Suprapubic skin (tissue), 4 donors: ENCODE measurements around the gene CERS6. TPM values are rescaled to one million over a fixed set of nuclear protein-coding genes. Genes with fewer than 3 reads are reported as not detected.

ENCODE experiments used
- DNase-seq, 2 donors: peaks; one replicate each; pipeline ENCODE4 v3.0.0-alpha.2; 2019; ENCODE audit warnings: low spot score in 2 of 2
- H3K27ac ChIP-seq: fragments of 200-600 bp; sonication (generic); one replicate; pipeline ENCODE4 v1.5.1; 2019
- H3K27me3 ChIP-seq: fragments of 200-600 bp; sonication (generic); one replicate; pipeline ENCODE4 v1.5.1; 2019
- H3K36me3 ChIP-seq: fragments of 200-600 bp; sonication (generic); one replicate; pipeline ENCODE4 v1.5.1; 2019
- H3K4me1 ChIP-seq: fragments of 200-600 bp; sonication (generic); one replicate; pipeline ENCODE4 v1.5.1; 2019
- H3K4me3 ChIP-seq: fragments of 200-600 bp; sonication (generic); one replicate; pipeline ENCODE4 v1.5.1; 2019; ENCODE audit warnings: mild to moderate bottlenecking
- H3K9me3 ChIP-seq: fragments of 200-600 bp; sonication (generic); one replicate; pipeline ENCODE4 v1.5.1; 2019
- EP300 ChIP-seq: sonication (generic); formaldehyde crosslinking; IDR thresholded peaks from one replicate; pipeline ENCODE4 v1.6.1; 2017; ENCODE audit warnings: antibody characterized with exemption
- POLR2A ChIP-seq, 2 donors: fragments of 450-650 bp; IDR thresholded peaks; one replicate each; pipeline ENCODE4 v1.6.1; 2017; ENCODE audit warnings: antibody characterized with exemption in 2 of 2, mild to moderate bottlenecking in 2 of 2, moderate library complexity in 2 of 2
- POLR2AphosphoS5 ChIP-seq, 3 donors: sonication (generic); formaldehyde crosslinking; IDR thresholded peaks; one replicate each; pipeline ENCODE4 v1.6.1; 2017; ENCODE audit warnings: antibody characterized with exemption in 3 of 3
- WGBS: methylation state at CpG from one replicate; pipeline ENCODE4 v1.1.5; 2018; 5-methylcytosine and 5-hydroxymethylcytosine counted together
- total RNA-seq, 4 donors: library from RNA; depleted of rRNA; stranded (reverse); fragments of >200 nt; gene quantifications; one replicate each; pipeline ENCODE4 v1.1.0, GENCODE V29; 2016
- TF ChIP-seq, protein P1 (sequence below), 2 donors: fragments of 200-600 bp in 1 of 2; fragments of 450-650 bp in 1 of 2; sonication (generic) in 1 of 2; IDR thresholded peaks; one replicate each; pipeline ENCODE4 v1.5.1; 2016 to 2019; ENCODE audit warnings: antibody characterized with exemption in 2 of 2, mild to moderate bottlenecking in 1 of 2, moderate library complexity in 1 of 2

CERS6 gene
- total RNA-seq, 4 donors from 2014 or later: 68.7 to 83.3 (median 77.0) TPM

DNA sequence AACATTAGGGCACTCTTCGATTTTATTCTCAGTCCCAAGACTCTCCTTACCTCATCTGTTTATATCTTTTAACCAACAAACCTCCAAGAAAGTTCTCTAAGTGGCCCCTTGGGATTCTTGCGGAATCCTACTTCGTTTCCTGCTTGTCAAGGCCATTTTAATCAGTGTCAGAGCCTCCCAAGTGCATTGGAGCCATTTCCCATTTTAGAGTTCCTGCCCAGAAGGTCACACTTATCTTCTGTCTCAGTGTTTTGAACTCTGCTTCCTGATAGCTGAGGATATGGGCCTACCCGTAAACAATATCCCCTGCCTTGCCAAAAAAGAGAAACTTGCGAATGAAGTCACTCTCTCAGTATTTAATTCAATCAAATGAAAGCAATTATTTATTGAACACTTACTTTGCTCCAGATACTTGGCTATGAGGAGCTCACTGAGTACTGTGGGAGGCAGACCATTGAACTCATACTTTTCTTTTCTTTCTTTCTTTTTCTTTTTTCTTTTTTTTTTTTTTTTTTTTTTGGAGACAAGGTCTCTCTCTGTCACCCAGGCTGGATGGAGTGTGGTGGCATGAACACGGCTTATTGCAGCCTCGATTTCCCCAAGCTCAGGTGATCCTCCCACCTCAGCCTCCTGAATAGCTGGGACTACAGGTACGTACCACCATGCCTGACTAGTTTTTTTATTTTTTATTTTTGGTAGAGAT is 340.7 kb downstream of the CERS6 start:
- no peak overlapping the region for H3K4me3 ChIP-seq
- no peaks in the 10 kb centered on the region for H3K36me3 ChIP-seq
- no peak overlapping the region for H3K27ac ChIP-seq
- TF ChIP-seq, protein P1, sequence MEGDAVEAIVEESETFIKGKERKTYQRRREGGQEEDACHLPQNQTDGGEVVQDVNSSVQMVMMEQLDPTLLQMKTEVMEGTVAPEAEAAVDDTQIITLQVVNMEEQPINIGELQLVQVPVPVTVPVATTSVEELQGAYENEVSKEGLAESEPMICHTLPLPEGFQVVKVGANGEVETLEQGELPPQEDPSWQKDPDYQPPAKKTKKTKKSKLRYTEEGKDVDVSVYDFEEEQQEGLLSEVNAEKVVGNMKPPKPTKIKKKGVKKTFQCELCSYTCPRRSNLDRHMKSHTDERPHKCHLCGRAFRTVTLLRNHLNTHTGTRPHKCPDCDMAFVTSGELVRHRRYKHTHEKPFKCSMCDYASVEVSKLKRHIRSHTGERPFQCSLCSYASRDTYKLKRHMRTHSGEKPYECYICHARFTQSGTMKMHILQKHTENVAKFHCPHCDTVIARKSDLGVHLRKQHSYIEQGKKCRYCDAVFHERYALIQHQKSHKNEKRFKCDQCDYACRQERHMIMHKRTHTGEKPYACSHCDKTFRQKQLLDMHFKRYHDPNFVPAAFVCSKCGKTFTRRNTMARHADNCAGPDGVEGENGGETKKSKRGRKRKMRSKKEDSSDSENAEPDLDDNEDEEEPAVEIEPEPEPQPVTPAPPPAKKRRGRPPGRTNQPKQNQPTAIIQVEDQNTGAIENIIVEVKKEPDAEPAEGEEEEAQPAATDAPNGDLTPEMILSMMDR (IDR thresholded peaks at IDR 0.05): no peak
- TF ChIP-seq POLR2AphosphoS5 (IDR thresholded peaks at IDR 0.05): peak in 1 of 3 donors; percentile 11
- no peak for TF ChIP-seq EP300
- TF ChIP-seq POLR2A (IDR thresholded peaks at IDR 0.05): no peak
- no peak for DNase-seq
- WGBS: 74% methylated on average over 8 of the region's 8 CpGs
- no peaks in the 10 kb centered on the region for H3K4me1 ChIP-seq
- H3K9me3 ChIP-seq: no peaks in the 10 kb centered on the region
- H3K27me3 ChIP-seq: no peaks in the 10 kb centered on the region

DNA sequence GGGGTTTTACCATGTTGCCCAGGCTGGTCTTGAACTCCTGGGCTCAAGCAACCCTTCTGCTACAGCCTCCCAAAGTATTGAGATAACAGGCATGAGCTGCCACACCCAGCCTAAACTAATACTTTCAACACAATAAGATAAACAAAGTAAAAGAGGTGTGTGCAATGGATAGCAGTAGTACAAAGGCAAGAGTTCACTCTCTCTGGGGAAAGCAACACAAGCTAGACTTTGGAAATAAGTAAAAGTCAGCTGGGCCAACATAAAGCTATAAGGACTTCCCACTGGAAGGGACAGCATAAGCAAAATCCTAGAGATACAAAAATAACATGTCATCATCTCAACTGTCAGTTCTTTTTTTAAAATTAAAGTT is 341.2 kb downstream of the CERS6 start:
- no peak for DNase-seq
- no peaks in the 10 kb centered on the region for H3K36me3 ChIP-seq
- H3K4me3 ChIP-seq: no peak overlapping the region
- H3K27me3 ChIP-seq: no peaks in the 10 kb centered on the region
- no peak for TF ChIP-seq POLR2AphosphoS5 (IDR thresholded peaks at IDR 0.05)
- H3K27ac ChIP-seq: no peak overlapping the region
- no peaks in the 10 kb centered on the region for H3K4me1 ChIP-seq
- H3K9me3 ChIP-seq: no peaks in the 10 kb centered on the region

DNA sequence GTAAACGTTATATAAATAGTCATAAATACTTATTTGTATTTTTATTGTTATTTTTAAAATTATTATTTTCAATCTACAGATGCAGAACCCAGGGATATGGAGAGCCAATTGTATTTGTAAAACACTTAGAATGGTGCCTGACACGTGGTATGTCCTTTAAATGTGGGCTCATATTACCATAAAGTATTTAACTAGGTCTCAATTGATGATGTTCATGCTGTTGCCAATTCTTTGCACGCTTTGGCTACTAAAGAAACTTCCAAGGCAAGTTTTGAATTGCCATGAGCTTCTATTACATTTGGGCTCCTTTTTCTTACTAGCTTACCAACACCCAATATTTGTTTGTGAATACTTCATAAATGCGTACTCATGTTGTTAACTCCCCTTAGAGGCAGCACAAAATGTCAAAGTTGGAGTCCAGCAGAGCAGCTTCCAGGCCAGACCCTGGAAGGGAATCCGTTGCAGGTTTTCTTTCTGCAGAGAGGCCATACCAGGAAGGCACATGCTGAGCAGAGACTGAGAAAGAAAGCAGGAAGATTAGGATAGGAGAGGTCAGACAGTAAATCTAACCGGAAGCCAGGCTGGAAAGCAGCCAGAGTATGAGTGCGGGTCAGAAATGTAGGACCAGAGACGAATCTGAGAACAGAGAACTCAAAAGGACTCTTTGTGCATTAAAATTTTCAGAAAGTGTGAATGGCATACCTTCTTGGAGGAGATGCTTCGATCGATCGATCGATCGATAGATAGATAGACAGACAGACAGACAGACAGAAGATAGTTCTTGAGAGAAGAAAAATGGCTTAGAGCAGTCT is 342.2 kb downstream of the CERS6 start:
- H3K27ac ChIP-seq: no peak overlapping the region
- no peak overlapping the region for H3K4me3 ChIP-seq
- no peaks in the 10 kb centered on the region for H3K9me3 ChIP-seq
- no peaks in the 10 kb centered on the region for H3K27me3 ChIP-seq
- no peak for DNase-seq
- no peaks in the 10 kb centered on the region for H3K36me3 ChIP-seq
- no peaks in the 10 kb centered on the region for H3K4me1 ChIP-seq
- 78% methylated on average over 13 of the region's 13 CpGs for WGBS
- TF ChIP-seq POLR2A (IDR thresholded peaks at IDR 0.05): no peak
- TF ChIP-seq, protein P1 (IDR thresholded peaks at IDR 0.05): no peak
- no peak for TF ChIP-seq EP300
- no peak for TF ChIP-seq POLR2AphosphoS5 (IDR thresholded peaks at IDR 0.05)

DNA sequence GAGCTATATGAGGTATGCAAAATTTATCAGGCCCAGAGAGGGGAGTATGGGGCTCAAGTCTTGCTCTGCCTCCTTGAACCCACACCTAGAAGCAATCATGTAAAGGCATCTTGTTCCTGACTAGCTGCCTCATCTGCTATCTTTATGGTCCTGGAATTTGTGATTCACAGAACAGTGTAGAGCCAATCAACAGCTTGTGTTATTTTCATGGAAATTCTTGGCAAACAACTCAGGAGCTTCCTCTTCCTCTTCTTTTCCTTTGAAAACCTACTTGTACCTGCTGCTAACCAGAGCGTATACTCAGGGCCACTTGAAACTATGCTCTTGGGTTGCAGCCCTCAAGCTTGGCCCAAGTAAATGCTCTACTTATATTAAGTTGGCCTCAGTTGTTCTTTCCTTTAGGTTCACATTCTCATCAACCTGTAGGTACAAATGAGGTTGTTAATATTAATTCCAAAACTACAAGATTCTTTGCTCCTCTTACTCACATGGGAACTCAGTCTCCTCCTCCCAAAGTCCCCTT is 342.9 kb downstream of the CERS6 start:
- WGBS: 78% methylated on average over 1 of the region's 1 CpG
- no peak overlapping the region for H3K27ac ChIP-seq
- H3K36me3 ChIP-seq: no peaks in the 10 kb centered on the region
- H3K4me3 ChIP-seq: no peak overlapping the region
- H3K27me3 ChIP-seq: no peaks in the 10 kb centered on the region
- TF ChIP-seq POLR2AphosphoS5 (IDR thresholded peaks at IDR 0.05): no peak
- H3K9me3 ChIP-seq: no peaks in the 10 kb centered on the region
- no peaks in the 10 kb centered on the region for H3K4me1 ChIP-seq
- no peak for DNase-seq

DNA sequence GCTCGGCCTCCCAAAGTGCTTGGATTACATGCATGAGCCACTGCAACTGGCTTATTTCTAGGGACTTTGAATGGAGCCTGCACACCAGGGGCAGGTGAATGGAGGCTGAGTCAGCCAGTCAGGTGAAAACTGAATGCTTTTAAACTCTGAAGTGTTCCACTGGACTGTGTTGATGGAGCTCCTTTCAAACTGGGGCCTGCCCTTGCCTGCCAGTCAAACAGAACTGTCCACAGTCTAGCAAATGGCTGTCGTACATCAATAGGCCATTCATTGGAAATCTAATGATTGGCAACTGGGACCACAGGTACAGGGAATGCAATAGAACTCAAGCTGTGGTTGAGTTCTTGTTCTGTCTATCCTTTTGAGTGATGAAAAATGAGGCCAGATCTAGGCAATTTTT is 345.4 kb downstream of the CERS6 start:
- Histone ChIP-seq H3K27ac (peak overlapping the region; percentile 61), H3K4me3 (no peak overlapping the region), H3K4me1 (no peaks in the 10 kb centered on the region), H3K36me3 (no peaks in the 10 kb centered on the region), H3K27me3 (no peaks in the 10 kb centered on the region), H3K9me3 (no peaks in the 10 kb centered on the region)
- TF ChIP-seq, protein P1 (IDR thresholded peaks at IDR 0.05): no peak
- TF ChIP-seq POLR2AphosphoS5 (IDR thresholded peaks at IDR 0.05): no peak
- TF ChIP-seq EP300: no peak
- no peak for TF ChIP-seq POLR2A (IDR thresholded peaks at IDR 0.05)
- 50% methylated on average over 2 of the region's 2 CpGs for WGBS
- no peak for DNase-seq
